Subcutaneous abdominal adipose tissue (tissue), 5 donors: Measurements from ENCODE around the gene FBXW7.

ENCODE experiments used
- H3K27ac ChIP-seq: one replicate; pipeline ENCODE4 v1.7.0; 2013; ENCODE audit warnings: low read depth, mild to moderate bottlenecking, inconsistent platforms, low read length, moderate library complexity
- H3K27me3 ChIP-seq, 5 donors: one replicate each; pipeline ENCODE4 v1.7.0; 2013; ENCODE audit warnings: low read length in 5 of 5, inconsistent platforms in 1 of 5; ENCODE audit not compliant: control insufficient read depth in 5 of 5, insufficient read depth in 4 of 5
- H3K36me3 ChIP-seq, 5 donors: one replicate each; pipeline ENCODE4 v1.7.0; 2013; ENCODE audit warnings: low read length in 5 of 5; ENCODE audit not compliant: control insufficient read depth in 5 of 5, insufficient read depth in 5 of 5
- H3K4me1 ChIP-seq, 5 donors: one replicate each; pipeline ENCODE4 v1.7.0; 2013; ENCODE audit warnings: low read length in 5 of 5, mild to moderate bottlenecking in 3 of 5, moderate library complexity in 1 of 5; ENCODE audit not compliant: control insufficient read depth in 5 of 5, insufficient read depth in 5 of 5
- H3K4me3 ChIP-seq, 5 donors: one replicate each; pipeline ENCODE4 v1.7.0; 2013; ENCODE audit warnings: low read length in 5 of 5, low read depth in 1 of 5
- H3K9ac ChIP-seq, 5 donors: one replicate each; pipeline ENCODE4 v1.7.0; 2013; ENCODE audit warnings: low read length in 5 of 5, mild to moderate bottlenecking in 4 of 5, moderate library complexity in 3 of 5
- H3K9me3 ChIP-seq, 5 donors: one replicate each; pipeline ENCODE4 v1.7.0; 2013; ENCODE audit warnings: low read length in 5 of 5; ENCODE audit not compliant: control insufficient read depth in 5 of 5
- donor health status: healthy.
- donor health status: healthy.
- donor health status: healthy.
- donor health status: healthy.
- donor health status: healthy.

FBXW7 gene

DNA sequence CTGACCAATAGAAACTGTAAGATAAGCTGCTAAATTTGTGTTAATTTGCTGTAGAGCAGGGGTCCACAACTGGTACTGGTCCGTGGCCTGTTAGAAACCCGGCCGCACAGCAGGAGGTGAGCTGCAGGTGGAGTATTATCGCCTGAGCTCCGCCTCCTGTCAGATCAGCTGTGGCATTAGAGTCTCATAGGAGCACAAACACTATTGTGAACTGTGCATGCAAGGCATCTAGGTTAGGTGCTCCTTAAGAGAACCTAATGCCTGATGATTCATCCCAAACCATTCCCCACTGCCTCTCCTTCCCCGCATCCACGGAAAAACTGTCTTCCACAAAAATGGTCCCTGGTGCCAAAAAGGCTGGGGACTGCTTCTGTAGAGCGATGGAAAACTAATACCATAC lies 19.7 kb downstream of the FBXW7 start:
- no peaks in the 10 kb centered on the region for H3K9me3 ChIP-seq
- no peaks in the 10 kb centered on the region for H3K36me3 ChIP-seq
- H3K27ac ChIP-seq, result no peak overlapping the region
- no peak overlapping the region for H3K9ac ChIP-seq
- peaks cover 0 to 5% (median 0%) of the 10 kb centered on the region in 5 donors for H3K4me1 ChIP-seq
- no peaks in the 10 kb centered on the region for H3K27me3 ChIP-seq
- H3K4me3 ChIP-seq, result no peak overlapping the region

DNA sequence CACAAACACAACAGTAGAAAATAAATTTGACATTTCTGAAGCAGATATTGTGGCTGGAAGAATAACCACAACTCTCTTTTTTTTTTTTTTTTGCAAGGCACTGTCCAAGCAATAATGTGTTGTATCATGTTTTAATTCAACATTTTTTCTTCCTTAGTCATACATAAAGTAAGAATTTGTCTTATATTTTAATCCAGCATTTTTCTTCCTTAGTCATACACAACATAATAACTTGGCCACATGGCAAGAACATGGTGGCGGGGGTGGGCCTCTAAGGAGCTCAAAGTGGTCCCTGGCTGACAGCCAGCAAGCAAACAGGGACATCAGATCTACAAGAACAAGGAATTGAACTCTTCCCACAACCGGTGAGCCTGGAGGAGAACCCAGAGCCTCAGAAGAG lies 20.2 kb downstream of the FBXW7 start:
- no peak overlapping the region for H3K27ac ChIP-seq
- H3K9me3 ChIP-seq, result no peaks in the 10 kb centered on the region

DNA sequence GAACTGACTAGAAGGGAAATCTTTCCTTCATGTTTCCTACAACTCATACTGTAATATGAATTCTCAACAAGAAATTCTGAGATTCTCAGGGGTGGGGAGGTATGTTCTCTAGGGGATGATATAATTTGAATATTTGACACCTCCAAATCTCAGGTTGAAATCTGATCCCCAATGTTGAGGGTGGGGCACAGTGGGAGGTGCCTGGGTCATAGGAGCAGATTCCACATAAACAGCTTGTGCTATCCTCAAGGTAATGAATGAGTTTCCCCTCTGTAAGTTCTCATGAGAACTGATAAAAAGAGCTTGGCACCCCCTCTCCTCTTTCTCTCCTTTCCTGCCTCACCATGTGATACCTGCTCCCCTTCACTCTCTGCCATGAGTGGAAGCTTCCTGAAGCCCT lies 21.5 kb downstream of the FBXW7 start:
- H3K27me3 ChIP-seq, result no peaks in the 10 kb centered on the region
- H3K27ac ChIP-seq, result no peak overlapping the region
- H3K36me3 ChIP-seq, result no peaks in the 10 kb centered on the region
- peaks cover 0 to 7% (median 0%) of the 10 kb centered on the region in 5 donors for H3K4me1 ChIP-seq
- H3K9me3 ChIP-seq, result no peaks in the 10 kb centered on the region
- no peak overlapping the region for H3K9ac ChIP-seq
- H3K4me3 ChIP-seq, result no peak overlapping the region

More for the DNA sequence above, 20.2 kb downstream of the FBXW7 start:
- Histone ChIP-seq H3K27me3 (no peaks in the 10 kb centered on the region), H3K9ac (no peak overlapping the region), H3K4me1 (peaks cover 0 to 5% (median 0%) of the 10 kb centered on the region in 5 donors), H3K36me3 (no peaks in the 10 kb centered on the region), H3K4me3 (no peak overlapping the region)

DNA sequence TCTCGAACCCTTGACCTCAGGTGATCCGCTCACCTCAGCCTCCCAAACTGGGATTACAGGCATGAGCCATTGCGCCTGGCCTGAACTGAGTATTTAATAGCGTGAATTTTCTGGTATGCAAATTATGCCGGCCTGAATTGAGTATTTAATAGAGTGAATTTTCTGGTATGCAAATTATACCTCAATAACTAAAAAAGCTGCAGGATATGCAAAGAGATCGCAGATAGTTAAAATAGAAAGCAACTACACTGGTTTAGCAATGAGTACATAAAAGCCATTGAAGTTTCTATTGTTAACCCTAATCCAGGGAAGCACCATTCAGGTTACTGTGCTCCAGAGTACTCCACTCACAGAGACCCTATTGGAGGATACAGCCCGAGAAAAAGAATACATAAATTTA lies 22.8 kb downstream of the FBXW7 start:
- Histone ChIP-seq H3K36me3 (no peaks in the 10 kb centered on the region), H3K27me3 (no peaks in the 10 kb centered on the region), H3K4me3 (no peak overlapping the region), H3K4me1 (peaks cover 0 to 7% (median 0%) of the 10 kb centered on the region in 5 donors), H3K27ac (no peak overlapping the region), H3K9me3 (no peaks in the 10 kb centered on the region), H3K9ac (no peak overlapping the region)

DNA sequence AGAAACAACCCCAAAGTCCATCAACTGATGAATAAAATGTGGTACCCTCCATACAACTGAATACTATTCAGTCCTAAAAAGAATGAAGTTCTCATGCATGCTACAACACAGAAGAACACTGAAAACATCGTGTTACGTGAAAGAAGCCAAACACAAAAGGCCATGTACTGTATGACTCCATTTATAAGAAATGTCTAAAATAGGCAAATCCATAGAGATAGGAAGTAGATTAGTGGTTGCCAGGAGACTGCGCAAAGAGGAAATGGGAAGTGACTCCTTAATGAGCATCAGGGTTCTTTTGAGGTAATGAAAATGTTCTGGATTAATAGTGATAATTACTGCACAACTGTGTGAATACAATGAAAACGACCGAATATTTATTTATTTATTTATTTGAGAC lies 23.4 kb downstream of the FBXW7 start:
- peaks cover 0 to 7% (median 0%) of the 10 kb centered on the region in 5 donors for H3K4me1 ChIP-seq
- no peaks in the 10 kb centered on the region for H3K27me3 ChIP-seq
- no peak overlapping the region for H3K9ac ChIP-seq
- no peaks in the 10 kb centered on the region for H3K36me3 ChIP-seq
- no peak overlapping the region for H3K27ac ChIP-seq
- no peak overlapping the region for H3K4me3 ChIP-seq
- no peaks in the 10 kb centered on the region for H3K9me3 ChIP-seq

DNA sequence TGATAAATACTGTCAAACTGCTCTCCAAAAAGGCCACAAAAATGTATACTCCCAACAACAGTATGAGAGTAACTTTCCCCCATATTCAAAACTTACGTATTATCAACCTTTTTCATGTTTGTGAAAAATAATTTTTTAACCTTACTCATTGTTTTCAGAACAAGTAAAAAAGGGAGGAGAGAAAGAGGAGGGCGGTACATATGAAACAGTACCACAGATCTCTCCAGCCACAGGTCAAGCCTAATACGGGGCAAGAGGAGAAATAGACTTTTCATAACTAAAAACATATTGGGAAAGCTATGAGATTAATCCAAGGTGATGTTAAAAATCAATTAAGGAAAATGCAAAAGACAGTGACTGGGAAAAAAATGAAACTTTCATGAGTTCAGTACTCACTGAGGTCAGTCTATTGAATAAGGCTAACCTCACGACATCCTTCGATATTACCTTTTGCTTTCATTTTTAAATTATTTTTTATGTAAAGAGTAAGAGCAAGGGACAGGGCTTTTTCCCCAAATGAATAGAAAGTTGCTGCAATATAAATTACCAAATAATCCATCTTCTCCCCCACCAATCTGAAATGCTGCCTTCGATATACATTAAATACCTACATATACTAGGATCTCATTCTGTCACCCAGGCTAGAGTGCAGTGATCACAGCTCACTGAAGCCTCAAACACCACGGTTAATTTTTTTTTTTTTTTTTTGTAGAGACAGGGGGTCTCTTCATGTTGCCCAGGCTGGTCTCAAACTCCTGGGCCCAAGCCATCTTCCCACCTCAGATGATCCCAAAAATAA lies 25.3 kb downstream of the FBXW7 start:
- no peak overlapping the region for H3K9ac ChIP-seq
- H3K27me3 ChIP-seq, result no peaks in the 10 kb centered on the region
- peaks cover 0 to 7% (median 0%) of the 10 kb centered on the region in 5 donors for H3K4me1 ChIP-seq

DNA sequence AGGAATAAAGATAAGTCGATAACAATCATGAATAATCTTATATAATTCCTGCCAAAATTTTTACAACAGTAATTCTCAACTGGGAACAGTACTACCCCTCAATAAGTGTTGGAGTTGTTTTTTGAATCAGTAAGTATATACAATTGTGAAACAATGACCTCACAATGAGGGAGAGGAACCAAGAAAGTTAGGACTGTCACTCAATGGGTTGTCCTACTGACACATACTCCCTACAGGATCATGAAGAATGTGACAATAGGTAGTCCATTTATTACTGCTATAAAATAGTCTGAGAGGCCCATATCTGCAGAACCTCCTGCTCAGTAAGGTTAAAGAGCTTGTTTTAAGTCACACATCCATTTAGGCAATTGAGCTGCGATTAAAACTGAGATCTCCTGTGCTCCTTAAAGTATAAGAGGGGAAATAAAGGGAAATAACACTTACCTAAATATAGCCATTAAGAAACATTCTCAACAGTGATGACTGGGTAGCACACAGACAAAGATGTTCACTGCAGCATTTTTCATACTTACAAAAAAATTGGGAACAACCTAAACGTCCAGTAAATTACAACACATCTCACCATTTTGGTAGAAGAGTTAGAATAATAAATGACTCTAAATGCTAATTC lies 26.2 kb downstream of the FBXW7 start:
- Histone ChIP-seq H3K27ac (no peak overlapping the region), H3K4me3 (no peak overlapping the region), H3K4me1 (peaks cover 0 to 7% (median 0%) of the 10 kb centered on the region in 5 donors), H3K27me3 (no peaks in the 10 kb centered on the region), H3K9me3 (no peaks in the 10 kb centered on the region), H3K36me3 (no peaks in the 10 kb centered on the region), H3K9ac (no peak overlapping the region)

More for the DNA sequence above, 25.3 kb downstream of the FBXW7 start:
- Histone ChIP-seq H3K36me3 (no peaks in the 10 kb centered on the region), H3K4me3 (no peak overlapping the region), H3K9me3 (no peaks in the 10 kb centered on the region), H3K27ac (no peak overlapping the region)

DNA sequence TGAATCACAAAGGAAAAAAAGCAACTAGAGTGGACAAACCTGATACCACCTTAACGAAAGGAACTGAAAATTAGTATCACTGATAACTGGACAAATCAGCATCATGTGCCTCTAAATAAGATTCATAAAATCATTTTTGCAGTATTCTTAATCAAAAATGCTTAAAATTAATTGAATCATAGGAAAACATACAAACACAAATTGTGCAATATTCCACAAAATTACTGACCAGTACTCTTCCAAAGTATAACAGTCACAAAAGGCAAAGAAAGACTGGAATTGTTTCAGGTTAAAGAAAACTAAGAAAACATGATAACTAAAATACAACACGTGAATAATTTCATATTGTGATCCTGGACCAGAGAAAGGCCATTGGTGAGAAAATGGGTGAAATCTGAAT lies 27.1 kb downstream of the FBXW7 start:
- Histone ChIP-seq H3K36me3 (no peaks in the 10 kb centered on the region), H3K9me3 (no peaks in the 10 kb centered on the region), H3K4me1 (peaks cover 0 to 7% (median 0%) of the 10 kb centered on the region in 5 donors), H3K27me3 (no peaks in the 10 kb centered on the region), H3K27ac (no peak overlapping the region), H3K9ac (no peak overlapping the region), H3K4me3 (no peak overlapping the region)

DNA sequence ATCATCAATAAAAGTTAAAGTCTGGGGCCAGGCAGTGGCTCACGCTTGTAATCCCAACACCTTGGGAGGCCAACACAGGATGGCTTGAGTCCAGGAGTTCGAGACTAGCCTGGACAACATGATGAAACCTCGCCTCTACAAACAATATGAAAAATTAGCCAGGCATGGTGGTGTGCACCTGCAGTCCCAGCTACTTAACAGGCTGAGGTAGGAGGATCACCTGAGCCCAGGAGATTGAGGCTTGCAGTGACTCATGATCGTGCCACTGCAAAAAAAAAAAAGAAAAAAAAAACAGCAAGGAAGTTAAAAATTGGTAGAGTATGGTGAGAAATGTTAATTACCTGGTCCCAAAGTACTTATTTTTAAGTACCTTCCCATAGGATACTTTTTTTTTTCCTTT lies 27.5 kb downstream of the FBXW7 start:
- Histone ChIP-seq H3K9ac (no peak overlapping the region), H3K27ac (no peak overlapping the region), H3K9me3 (no peaks in the 10 kb centered on the region), H3K27me3 (no peaks in the 10 kb centered on the region), H3K36me3 (no peaks in the 10 kb centered on the region), H3K4me1 (peaks cover 0 to 7% (median 0%) of the 10 kb centered on the region in 5 donors), H3K4me3 (no peak overlapping the region)

DNA sequence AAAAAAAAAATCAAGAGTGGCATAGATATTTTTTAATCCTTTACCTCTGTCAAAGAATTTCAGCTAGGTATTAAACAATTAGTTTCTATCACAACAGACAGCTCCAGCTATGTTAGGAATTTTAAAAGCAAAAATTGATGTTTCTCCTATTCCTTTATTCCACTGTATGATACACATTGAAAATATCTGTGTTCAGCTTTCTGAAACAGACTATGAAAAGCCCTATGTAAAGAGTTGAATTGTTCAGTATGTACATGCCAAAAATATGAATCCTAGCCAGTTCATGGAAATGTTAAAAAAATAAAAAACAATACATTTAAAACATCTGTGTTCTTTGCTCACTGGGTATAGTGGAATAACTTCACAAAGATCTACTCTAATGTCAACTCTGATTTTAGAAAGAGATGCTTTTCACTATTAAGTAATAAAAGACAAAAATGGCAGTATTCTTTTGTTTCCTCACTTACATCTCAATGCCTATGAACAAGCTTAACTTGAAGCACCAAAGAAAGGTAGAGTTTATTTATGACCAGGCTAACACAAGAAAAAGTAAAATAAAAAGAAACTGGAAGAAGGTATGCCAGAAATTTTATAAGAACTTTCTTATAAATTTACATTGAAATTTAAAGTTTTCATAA lies 32.1 kb downstream of the FBXW7 start:
- H3K9me3 ChIP-seq, result no peaks in the 10 kb centered on the region
- no peak overlapping the region for H3K27ac ChIP-seq

More for the DNA sequence above, 32.1 kb downstream of the FBXW7 start:
- Histone ChIP-seq H3K36me3 (no peaks in the 10 kb centered on the region), H3K4me3 (no peak overlapping the region), H3K9ac (no peak overlapping the region), H3K4me1 (no peaks in the 10 kb centered on the region), H3K27me3 (no peaks in the 10 kb centered on the region)
